B cell (primary cell): ENCODE results near the gene AP3S1.

Source experiments
- EZH2 ChIP-seq: IDR thresholded peaks from 2 replicates; pipeline ENCODE4 v1.6.1; 2012; ENCODE audit warnings: borderline replicate concordance, low read depth, mild to moderate bottlenecking, moderate library complexity, low read length; ENCODE audit not compliant: insufficient read depth, poor library complexity, severe bottlenecking
- TF ChIP-seq, protein P1 (sequence below): fragments of 200-600 bp; IDR thresholded peaks from one replicate; pipeline ENCODE4 v1.8.0; 2022; ENCODE audit warnings: antibody characterized with exemption, mild to moderate bottlenecking

DNA sequence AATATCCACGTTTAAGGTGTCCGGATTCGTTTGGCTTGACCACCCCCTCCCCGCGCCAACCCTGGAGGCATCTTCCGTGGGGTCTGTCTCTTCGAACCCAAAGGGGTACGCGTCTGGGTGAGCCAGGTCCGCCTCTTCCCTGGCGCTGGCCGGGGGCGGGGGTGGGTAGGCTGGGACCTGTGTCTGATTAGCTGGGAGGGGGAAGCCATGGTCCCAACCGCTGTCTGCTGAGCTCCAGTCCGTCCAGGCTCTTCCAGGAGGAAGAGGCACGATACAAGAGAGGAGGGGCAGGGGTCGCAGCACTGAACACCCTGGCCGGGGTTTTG is 120.5 kb downstream of the AP3S1 start, which contains the start of gene LVRN:
- no peak for TF ChIP-seq EZH2
- TF ChIP-seq, protein P1, sequence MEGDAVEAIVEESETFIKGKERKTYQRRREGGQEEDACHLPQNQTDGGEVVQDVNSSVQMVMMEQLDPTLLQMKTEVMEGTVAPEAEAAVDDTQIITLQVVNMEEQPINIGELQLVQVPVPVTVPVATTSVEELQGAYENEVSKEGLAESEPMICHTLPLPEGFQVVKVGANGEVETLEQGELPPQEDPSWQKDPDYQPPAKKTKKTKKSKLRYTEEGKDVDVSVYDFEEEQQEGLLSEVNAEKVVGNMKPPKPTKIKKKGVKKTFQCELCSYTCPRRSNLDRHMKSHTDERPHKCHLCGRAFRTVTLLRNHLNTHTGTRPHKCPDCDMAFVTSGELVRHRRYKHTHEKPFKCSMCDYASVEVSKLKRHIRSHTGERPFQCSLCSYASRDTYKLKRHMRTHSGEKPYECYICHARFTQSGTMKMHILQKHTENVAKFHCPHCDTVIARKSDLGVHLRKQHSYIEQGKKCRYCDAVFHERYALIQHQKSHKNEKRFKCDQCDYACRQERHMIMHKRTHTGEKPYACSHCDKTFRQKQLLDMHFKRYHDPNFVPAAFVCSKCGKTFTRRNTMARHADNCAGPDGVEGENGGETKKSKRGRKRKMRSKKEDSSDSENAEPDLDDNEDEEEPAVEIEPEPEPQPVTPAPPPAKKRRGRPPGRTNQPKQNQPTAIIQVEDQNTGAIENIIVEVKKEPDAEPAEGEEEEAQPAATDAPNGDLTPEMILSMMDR = no peak
